Uterus (tissue), 4 donors: ENCODE data around the gene SMOC1. TPM values are rescaled to one million over a fixed set of nuclear protein-coding genes. Genes with fewer than 3 reads are reported as not detected.

Experiments used
- DNase-seq, 2 donors: peaks; one replicate each; pipeline ENCODE4 v3.0.0-alpha.2; 2019 to 2020
- H3K27ac ChIP-seq, 2 donors: fragments of 200-600 bp; sonication (generic); 1 replicate in 1 of 2; 2 replicates in 1 of 2; pipeline ENCODE4 v1.5.1; 2016 to 2018
- H3K27me3 ChIP-seq, 2 donors: fragments of 200-600 bp; sonication (generic); one replicate each; pipeline ENCODE4 v1.5.1; 2018 to 2019; ENCODE audit warnings: control low read depth in 1 of 2
- H3K36me3 ChIP-seq, 2 donors: fragments of 200-600 bp; sonication (generic); one replicate each; pipeline ENCODE4 v1.5.1; 2019; ENCODE audit warnings: control low read depth in 1 of 2
- H3K4me1 ChIP-seq, 2 donors: fragments of 200-600 bp; sonication (generic); one replicate each; pipeline ENCODE4 v1.5.1; 2018 to 2019; ENCODE audit warnings: control low read depth in 1 of 2
- H3K4me3 ChIP-seq, 2 donors: fragments of 200-600 bp; sonication (generic); 1 replicate in 1 of 2; 2 replicates in 1 of 2; pipeline ENCODE4 v1.5.1; 2018 to 2019; ENCODE audit warnings: mild to moderate bottlenecking in 1 of 2
- H3K9me3 ChIP-seq, 2 donors: fragments of 200-600 bp; sonication (generic); one replicate each; pipeline ENCODE4 v1.5.1; 2019; ENCODE audit warnings: control low read depth in 1 of 2
- CTCF ChIP-seq, 4 experiments: fragments of 200-600 bp in 2 of 4; fragments of 450-650 bp in 2 of 4; sonication (generic) in 2 of 4; IDR thresholded peaks; one replicate each; pipeline ENCODE4 v1.5.1; 2016 to 2019; ENCODE audit warnings: antibody characterized with exemption in 4 of 4, mild to moderate bottlenecking in 2 of 4, moderate library complexity in 1 of 4
- POLR2A ChIP-seq, 2 donors: fragments of 450-650 bp; IDR thresholded peaks; one replicate each; pipeline ENCODE4 v1.6.1; 2016; ENCODE audit warnings: antibody characterized with exemption in 2 of 2, mild to moderate bottlenecking in 1 of 2, moderate library complexity in 1 of 2
- intact Hi-C: fragments of 100-400 bp; cut with DNase I; formaldehyde crosslinking; loops from one replicate; pipeline ENCODE4 v1.15.1; 2023; ENCODE audit warnings: low total_unique reads
- total RNA-seq, 4 donors: library from RNA; depleted of rRNA in 3 of 4; stranded (reverse); fragments of >200 nt in 3 of 4; gene quantifications; one replicate each; pipeline versions ENCODE4 v1.1.0 to v1.2.4, GENCODE V29; 2014 to 2023
- donor health status: DM: yes; HTN: yes; CAD: no.

SMOC1 gene
- total RNA-seq, 4 donors from 2014 or later, result 0.59 to 2.1 (median 2.0) TPM; not detected in 1

DNA sequence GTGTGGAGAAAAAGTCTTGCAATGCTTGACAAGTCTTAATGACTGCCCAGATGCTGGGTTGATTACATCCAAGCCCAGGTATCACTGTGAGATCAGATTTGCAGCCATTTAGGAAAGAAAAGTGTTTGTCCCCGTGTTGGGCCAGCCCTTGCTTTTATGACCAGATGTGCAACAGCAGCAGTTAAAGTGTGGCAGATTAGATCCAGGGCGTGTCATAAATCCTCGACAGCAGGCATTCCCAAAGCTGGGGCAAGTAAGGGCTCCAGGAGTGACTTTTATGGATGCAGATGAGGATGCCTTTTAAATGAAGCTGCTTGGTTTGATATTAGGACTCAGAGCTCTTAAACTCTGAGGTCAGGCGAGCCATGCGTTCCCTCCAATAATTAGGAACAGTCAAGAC is 1.7 kb downstream of the SMOC1 start:
- Histone ChIP-seq H3K27me3 (no peaks in the 10 kb centered on the region), H3K27ac (no peak overlapping the region), H3K36me3 (no peaks in the 10 kb centered on the region), H3K4me1 (no peaks in the 10 kb centered on the region), H3K9me3 (no peaks in the 10 kb centered on the region), H3K4me3 (no peak overlapping the region)
- no peak for DNase-seq
- TF ChIP-seq CTCF (IDR thresholded peaks at IDR 0.05), result no peak
- intact Hi-C loops, result no loop called here

DNA sequence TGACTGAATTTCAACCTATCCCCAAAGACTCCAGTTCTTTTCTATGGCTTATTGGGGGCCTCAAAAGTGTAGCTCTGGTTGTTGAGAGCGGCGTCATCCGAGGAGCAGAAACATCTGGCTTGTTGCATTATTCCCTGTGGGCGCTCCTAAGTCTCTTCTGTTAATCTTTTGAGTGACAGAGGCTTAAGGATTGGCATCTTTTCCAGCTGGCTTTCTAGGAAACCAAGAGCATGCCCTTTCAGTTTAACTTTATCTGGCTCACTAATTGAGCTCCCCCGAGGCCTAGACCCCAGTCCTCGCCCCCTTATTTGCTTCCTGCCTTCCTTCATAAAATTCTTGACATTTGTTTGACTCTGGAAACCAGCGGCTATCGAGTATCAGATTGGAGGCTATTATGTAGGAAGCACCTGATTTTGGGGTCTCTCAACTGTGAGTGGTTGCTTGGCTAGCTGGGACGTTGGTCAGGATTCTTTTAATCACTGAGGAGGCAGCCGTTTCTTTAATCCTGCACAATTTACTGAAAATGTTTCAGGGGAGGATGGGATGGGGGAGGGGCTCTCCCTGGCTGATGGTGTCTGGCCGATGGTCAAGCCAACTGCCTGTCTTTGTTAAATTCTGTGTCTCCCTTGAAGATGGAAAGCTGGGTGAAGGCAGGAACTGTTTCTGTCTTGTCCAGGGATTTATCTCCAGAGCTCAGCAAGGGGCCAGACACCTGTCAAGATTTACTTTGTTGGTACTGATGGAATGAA is 3.1 kb downstream of the SMOC1 start:
- Histone ChIP-seq H3K4me1 (no peaks in the 10 kb centered on the region), H3K9me3 (no peaks in the 10 kb centered on the region), H3K36me3 (no peaks in the 10 kb centered on the region), H3K27ac (no peak overlapping the region), H3K27me3 (no peaks in the 10 kb centered on the region), H3K4me3 (no peak overlapping the region)
- TF ChIP-seq POLR2A (IDR thresholded peaks at IDR 0.05) (no peak), CTCF (IDR thresholded peaks at IDR 0.05) (no peak)
- intact Hi-C loops, result no loop called here
- no peak for DNase-seq

- no peaks in the 10 kb centered on the region for H3K4me1 ChIP-seq
- H3K4me3 ChIP-seq, result no peak overlapping the region
- no peaks in the 10 kb centered on the region for H3K27me3 ChIP-seq
- no peak overlapping the region for H3K27ac ChIP-seq
- DNase-seq, result no peak
- no peaks in the 10 kb centered on the region for H3K9me3 ChIP-seq
- TF ChIP-seq CTCF (IDR thresholded peaks at IDR 0.05) (no peak), POLR2A (IDR thresholded peaks at IDR 0.05) (no peak)
- H3K36me3 ChIP-seq, result no peaks in the 10 kb centered on the region
- intact Hi-C loops, result no loop called here
These were observed 3.7 kb downstream of the SMOC1 start for GRCh38 chr14:69882915-69883314.

DNA sequence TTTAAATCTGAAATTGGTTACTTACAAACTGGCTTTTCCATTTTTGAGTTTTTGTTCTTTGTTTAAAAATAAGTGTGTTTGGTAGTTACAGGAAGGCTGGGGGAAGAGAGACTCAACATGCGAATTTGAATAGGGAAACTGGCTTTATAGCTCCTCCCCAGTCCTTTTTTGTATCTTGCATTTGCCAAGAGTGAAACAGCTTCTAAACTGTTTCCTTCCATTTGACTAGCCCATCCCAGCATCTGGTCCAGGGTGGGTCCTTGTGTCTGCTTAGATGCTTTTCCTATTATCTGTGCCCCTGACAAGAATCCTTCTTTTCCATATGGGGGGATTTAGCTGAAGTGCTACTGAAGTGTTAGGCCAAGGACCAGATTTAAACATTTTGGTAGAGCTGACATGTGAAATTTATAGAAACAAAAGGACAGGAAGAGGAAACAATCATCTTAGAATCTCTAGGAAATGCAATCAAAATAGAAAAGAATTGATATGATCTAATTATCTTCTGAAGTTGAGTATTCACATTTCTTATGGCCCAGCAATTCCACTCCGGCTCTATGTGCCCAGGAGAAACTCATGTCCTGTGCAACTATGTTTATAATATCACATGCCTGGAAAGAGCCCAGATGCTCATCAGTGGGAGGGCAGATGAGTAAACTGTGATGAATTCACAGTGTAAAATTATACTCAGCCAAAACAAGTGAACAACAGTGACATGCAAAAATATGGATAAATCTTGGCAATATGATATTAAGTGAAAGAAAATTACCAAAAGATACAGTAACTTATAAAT is 7.4 kb downstream of the SMOC1 start:
- no peaks in the 10 kb centered on the region for H3K36me3 ChIP-seq
- H3K4me3 ChIP-seq, result no peak overlapping the region
- TF ChIP-seq CTCF (IDR thresholded peaks at IDR 0.05), result no peak
- TF ChIP-seq POLR2A (IDR thresholded peaks at IDR 0.05), result no peak
- intact Hi-C loops, result no loop called here
- DNase-seq, result no peak
- H3K27me3 ChIP-seq, result no peaks in the 10 kb centered on the region
- no peaks in the 10 kb centered on the region for H3K4me1 ChIP-seq
- H3K27ac ChIP-seq, result no peak overlapping the region
- H3K9me3 ChIP-seq, result no peaks in the 10 kb centered on the region
